Stimulated activated CD4-positive, alpha-beta T cell treated with anti-CD3 and anti-CD28 coated beads, Interleukin-1b, Interleukin-23, amount 100 ng/mL, for 4 hours (primary cell): Measurements from ENCODE around the gene MAP7.

ENCODE experiments used
- DNase-seq, 2 donors: peaks; one replicate each; pipeline ENCODE4 v3.0.0-alpha.2; 2020; ENCODE audit warnings: low read depth in 2 of 2

The MAP7 gene

GRCh38 chr6:136564180-136564579 lies 14.0 kb upstream of the MAP7 start:
- DNase-seq = no peak

- no peak for DNase-seq
These were observed 13.3 kb upstream of the MAP7 start for GRCh38 chr6:136563386-136564152.

- no peak for DNase-seq
These were observed 12.0 kb upstream of the MAP7 start for GRCh38 chr6:136562211-136562610.

GRCh38 chr6:136553166-136553787 lies 3.1 kb upstream of the MAP7 start:
- DNase-seq = no peak

- no peak for DNase-seq
These were observed 1.8 kb upstream of the MAP7 start for GRCh38 chr6:136552054-136552453.

GRCh38 chr6:136551103-136551502 lies 881 bp upstream of the MAP7 start:
- no peak for DNase-seq

GRCh38 chr6:136550045-136550329 lies 235 bp downstream of the MAP7 start:
- DNase-seq = no peak

GRCh38 chr6:136549300-136550044 lies 750 bp downstream of the MAP7 start:
- no peak for DNase-seq

GRCh38 chr6:136548582-136549299 lies 1.5 kb downstream of the MAP7 start:
- DNase-seq = no peak

GRCh38 chr6:136547871-136548270 lies 2.4 kb downstream of the MAP7 start:
- DNase-seq = no peak

GRCh38 chr6:136547336-136547735 lies 2.9 kb downstream of the MAP7 start:
- no peak for DNase-seq

- DNase-seq = no peak
These were observed 3.9 kb downstream of the MAP7 start for GRCh38 chr6:136546331-136546730.

- DNase-seq = no peak
These were observed 5.9 kb downstream of the MAP7 start for GRCh38 chr6:136544326-136544725.

GRCh38 chr6:136541395-136541794 lies 8.8 kb downstream of the MAP7 start:
- DNase-seq = no peak

GRCh38 chr6:136539967-136540652 lies 10.1 kb downstream of the MAP7 start:
- DNase-seq = no peak

GRCh38 chr6:136538836-136539235 lies 11.4 kb downstream of the MAP7 start:
- no peak for DNase-seq

- DNase-seq = no peak
These were observed 14.2 kb downstream of the MAP7 start for GRCh38 chr6:136535880-136536650.

- DNase-seq = no peak
These were observed 15.0 kb downstream of the MAP7 start for GRCh38 chr6:136535017-136535765.

- DNase-seq = no peak
These were observed 16.0 kb downstream of the MAP7 start for GRCh38 chr6:136534268-136534667.

- DNase-seq = no peak
These were observed 16.7 kb downstream of the MAP7 start for GRCh38 chr6:136533487-136533886.
